Erythroblast (primary cell): Measurements from ENCODE around the gene TNNT2.

ENCODE experiments used
- GATA1 ChIP-seq: IDR thresholded peaks from 2 replicates; pipeline ENCODE4 v1.6.1; 2011; ENCODE audit warnings: low read depth, mild to moderate bottlenecking, control low read depth, low read length, moderate library complexity
- POLR2A ChIP-seq: IDR thresholded peaks from 2 replicates; pipeline ENCODE4 v1.6.1; 2011; ENCODE audit warnings: mild to moderate bottlenecking, low read length

GRCh38 chr1:201350884-201351283 lies 26.6 kb downstream of the TNNT2 start:
- TF ChIP-seq POLR2A (no peak), GATA1 (no peak)
